ENCODE data around the gene MAPK4.

DNA sequence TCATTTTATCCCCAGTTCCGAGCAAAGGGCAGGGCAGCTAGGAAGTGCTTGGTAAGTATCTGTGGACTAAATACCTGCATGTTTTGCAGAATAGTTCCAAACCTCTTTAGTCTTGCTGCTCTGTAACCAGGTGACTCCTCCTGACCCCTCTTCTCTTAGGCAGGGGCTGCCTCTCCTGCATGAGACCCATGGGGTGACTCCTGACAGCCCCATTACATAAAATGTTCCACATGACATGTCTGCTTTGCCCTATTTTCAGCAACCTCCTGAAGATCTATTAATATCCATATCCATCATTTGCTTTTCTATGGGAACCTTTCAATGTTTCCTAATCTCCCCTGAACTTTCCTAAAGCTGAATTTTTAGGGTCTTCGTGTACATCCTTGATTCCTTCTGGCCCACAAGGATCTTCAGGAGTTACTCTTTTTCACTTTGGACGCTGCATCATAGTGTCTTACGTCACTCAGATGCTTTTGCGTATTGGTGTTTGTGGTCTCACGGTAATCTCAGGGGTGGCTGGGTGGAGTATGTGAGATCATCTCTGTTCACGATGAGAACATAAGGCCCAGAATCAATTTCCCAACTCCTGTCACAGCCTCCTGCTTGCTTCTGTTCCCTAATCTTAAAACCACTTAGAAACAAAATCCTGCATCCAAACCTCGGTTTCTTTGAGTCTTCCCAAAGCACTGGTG is 76.6 kb downstream of the MAPK4 start:
- TF ChIP-seq, protein P1, sequence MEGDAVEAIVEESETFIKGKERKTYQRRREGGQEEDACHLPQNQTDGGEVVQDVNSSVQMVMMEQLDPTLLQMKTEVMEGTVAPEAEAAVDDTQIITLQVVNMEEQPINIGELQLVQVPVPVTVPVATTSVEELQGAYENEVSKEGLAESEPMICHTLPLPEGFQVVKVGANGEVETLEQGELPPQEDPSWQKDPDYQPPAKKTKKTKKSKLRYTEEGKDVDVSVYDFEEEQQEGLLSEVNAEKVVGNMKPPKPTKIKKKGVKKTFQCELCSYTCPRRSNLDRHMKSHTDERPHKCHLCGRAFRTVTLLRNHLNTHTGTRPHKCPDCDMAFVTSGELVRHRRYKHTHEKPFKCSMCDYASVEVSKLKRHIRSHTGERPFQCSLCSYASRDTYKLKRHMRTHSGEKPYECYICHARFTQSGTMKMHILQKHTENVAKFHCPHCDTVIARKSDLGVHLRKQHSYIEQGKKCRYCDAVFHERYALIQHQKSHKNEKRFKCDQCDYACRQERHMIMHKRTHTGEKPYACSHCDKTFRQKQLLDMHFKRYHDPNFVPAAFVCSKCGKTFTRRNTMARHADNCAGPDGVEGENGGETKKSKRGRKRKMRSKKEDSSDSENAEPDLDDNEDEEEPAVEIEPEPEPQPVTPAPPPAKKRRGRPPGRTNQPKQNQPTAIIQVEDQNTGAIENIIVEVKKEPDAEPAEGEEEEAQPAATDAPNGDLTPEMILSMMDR (IDR thresholded peaks at IDR 0.05): no peak
- no peak for TF ChIP-seq POLR2A (IDR thresholded peaks at IDR 0.05)

All from testis (tissue), 2 donors.